ENCODE measurements around the gene SFTPA1.
"Not testable (repeated sequence)": the region's sequence is repeated elsewhere in the genome, so short reads cannot be mapped to it uniquely, and the experiment has no call there.

Gene SFTPA1

GRCh38 chr10:79611193-79611976, 646 bp downstream of the SFTPA1 start:
- peak; percentile 9 for DNase-seq

- no peak for DNase-seq
Measured at GRCh38 chr10:79615577-79615976, 4.8 kb downstream of the SFTPA1 start.

DNA sequence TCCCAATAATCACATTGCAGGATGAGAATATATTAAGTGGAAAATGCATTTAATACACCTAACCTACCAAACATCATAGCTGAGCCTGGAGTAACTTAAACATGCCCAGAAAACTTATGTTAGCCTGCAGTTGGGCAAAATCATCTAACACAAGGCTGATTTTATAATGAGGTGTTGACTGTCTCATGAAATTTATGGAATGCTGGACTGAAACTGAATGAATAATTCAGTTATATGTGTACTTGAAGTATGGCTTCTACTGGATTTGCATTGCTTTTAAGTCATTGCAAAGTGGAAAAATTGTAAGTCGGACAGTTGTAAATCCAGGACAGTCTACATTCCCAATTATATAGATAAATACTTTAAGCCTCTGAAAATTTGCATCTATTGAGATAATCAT, 5.4 kb downstream of the SFTPA1 start:
- DNase-seq, result no peak

DNA sequence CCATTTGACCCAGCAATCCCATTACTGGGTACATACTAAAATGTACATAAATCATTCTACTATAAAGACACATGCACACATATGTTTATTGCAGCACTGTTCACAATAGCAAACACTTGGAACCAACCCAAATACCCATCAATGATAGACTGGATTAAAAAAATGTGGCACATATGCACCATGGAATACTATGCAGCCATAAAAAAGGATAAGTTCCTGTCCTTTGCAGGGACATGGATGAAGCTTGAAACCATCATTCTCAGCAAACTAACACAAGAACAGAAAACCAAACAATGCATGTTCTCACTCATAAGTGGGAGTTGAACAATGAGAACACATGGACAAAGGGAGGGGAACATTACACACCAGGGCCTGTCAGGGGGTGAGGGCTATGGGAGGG, 12.9 kb downstream of the SFTPA1 start:
- not testable (repeated sequence) for DNase-seq

DNA sequence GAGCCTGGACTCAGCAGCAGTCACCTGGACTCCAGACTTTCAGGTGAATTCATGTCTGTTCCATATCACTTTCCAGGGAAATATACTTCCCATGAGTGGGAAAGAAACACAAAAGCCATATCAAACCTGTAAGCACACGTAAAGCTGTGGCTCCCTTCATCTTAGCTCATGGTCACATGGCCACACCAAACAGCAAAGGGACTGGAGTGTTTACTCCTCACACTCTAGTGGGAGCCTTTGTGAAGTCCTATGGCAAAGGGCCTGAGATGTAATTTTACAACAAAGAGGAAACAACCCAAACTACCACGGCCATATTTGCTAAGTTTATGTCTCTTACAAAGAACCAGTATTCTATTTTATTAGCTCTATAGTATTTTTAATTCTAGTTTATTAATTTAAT, 16.3 kb downstream of the SFTPA1 start:
- peak; percentile 43 for DNase-seq

- DNase-seq, result peak; percentile 38
Measured at GRCh38 chr10:79628083-79628482, 17.3 kb downstream of the SFTPA1 start.

DNA sequence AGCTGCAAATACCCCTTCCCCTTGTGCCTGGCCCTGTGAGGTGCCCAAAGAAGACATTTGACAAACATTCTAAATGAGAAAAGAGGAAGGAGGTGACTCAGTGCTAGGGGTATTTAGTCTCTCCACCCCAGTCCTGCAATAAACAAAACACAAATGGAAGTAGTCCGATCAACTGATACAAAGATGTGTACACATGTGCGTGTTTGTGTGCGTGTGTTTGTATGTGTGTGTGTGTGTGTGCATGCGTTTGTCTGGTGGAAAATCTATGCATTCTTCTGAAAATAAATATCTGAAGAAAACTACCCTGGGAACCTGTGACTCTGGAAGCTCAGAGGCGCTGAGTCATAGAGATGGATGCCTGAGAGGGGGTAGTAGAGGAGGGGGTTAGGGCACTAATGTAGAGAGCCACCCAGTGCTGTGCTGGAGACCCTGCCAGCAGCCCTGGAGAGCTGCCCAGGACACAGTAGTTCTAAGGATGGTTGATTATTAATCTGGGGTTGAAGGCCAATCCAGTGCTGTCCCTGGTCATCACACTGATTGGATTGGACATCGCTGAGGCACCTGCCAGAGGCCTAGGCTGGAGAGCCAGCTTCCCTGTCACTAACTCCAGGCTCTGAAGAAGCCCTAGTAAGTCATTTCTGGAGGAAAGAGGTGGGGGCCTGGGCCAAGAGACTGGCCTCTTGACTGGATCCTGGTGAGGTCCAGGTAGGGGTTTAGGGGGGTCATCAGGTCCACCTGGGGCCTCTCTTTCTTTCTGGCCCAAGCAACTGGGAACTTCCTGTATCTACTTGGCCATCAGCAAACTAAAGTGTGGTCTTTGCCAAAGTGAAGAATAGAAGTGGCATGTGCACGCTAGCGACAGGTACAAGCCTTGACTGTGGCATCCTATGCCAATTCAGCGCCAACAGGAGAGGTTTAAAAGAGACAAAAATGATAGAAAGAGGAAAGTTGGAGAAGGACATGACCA, 18.5 kb downstream of the SFTPA1 start:
- DNase-seq, result no peak

GRCh38 chr10:79629955-79630327, 19.2 kb downstream of the SFTPA1 start:
- DNase-seq, result no peak

DNA sequence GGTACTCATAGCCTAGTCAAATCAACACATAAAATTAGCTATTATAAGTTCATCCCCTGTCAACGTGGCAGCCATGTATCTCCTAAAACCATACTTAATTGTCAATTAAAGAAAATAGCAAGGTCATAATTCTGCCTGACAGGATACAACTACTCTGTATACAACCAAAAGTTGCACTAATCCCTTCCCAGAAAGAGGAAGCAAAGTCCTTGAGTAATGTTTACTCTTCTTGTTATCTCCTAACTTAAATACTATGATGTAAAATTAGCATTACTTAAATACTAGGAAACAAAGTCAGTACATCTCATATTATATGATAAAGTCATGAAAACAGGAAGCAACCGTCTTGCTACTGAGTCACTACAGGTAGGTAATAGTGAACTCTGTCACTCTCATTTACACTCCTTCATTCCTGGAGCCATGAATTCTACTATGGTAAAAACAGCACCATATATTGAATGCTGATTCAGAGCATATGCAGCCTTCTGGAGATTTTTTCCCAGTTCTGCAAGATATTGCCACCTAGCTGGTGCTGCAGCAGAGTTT, 26.0 kb downstream of the SFTPA1 start:
- not testable (repeated sequence) for DNase-seq

- DNase-seq, result no peak
Measured at GRCh38 chr10:79638318-79638717, 27.6 kb downstream of the SFTPA1 start.

DNA sequence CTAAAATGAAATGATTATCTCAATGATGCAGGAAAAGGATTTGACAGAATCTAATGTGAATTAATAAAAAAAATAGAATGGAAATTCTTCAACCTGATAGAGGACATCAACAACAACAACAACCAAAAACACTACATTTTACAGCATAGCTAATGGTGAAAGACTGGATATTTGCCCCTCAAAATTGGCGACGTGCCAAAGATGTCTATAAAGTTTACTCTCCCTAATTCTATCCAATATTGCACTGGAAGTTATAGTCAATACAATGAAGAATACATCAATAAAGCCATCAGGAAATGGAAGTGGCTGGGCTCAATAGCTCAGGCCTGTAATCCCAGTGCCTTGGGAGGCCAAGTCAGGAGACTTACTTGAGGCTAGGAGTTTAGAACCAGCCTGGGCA, 42.0 kb downstream of the SFTPA1 start:
- DNase-seq, result not testable (repeated sequence)

DNA sequence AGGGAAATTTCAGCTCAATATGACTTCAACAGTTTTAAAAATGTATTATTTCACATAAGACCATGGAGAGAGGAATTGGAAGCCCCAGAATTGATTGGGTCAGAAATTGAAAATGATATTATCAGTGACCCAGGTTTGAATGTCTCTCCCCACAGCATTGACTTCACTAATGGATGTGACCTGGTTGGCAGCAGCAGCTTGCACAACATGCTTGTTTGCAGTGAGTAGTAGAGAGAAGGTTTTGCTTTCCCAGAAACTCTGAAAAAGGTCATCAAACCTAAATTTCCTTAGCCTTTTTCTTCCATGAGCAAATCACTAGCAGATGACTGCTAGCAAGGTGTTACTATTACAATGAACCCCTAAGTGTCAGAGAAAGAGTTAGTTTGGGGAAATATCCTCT, 52.5 kb downstream of the SFTPA1 start:
- DNase-seq, result not testable (repeated sequence)

DNA sequence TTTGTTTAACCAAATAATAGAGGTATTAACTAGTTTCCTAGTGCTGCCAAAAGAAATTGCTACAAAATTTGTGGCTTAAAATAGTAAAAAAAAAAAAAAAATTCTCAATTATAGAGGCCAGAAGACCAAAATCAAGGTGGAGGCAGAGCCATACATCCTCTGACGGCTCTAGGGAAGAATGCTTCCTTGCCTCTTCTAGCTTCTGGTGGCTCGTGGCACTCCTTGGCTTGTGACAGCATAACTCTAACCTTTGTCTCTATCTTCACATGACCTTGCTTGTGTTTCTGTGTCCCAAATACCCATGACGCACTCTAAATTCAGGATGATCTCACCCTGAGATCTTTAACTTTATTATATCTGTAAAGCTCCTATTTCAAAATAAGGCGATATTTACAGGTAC, 53.9 kb downstream of the SFTPA1 start:
- DNase-seq, result not testable (repeated sequence)

All from NCI-H510A treated with DMSO at 0.1 percent for 48 hours (cell line).